ENCODE measurements around the gene CFAP54. TPM values are rescaled to one million over a fixed set of nuclear protein-coding genes. Genes with fewer than 3 reads are reported as not detected.

CFAP54 gene
- total RNA-seq, 1 experiment from 2014 or later = 0.09 TPM

GRCh38 chr12:96901175-96901574 is 411.8 kb downstream of the CFAP54 start:
- H3K36me3 Mint-ChIP-seq = no peaks in the 10 kb centered on the region
- POLR2A ChIA-PET = interaction anchor here (0.7 kb wide), 1 partner anchor 394 kb away, joined by 3 read pairs; no protein-coding TSS in a partner anchor
- no peak overlapping the region for H3K4me3 Mint-ChIP-seq
- TF ChIP-seq TCF7 (CRISPR knock-in tag; IDR thresholded peaks at IDR 0.05; ENCODE audit: low read depth) (no peak), ZNF671 (CRISPR knock-in tag; IDR thresholded peaks at IDR 0.05) (no peak), ZMAT4 (CRISPR knock-in tag; IDR thresholded peaks at IDR 0.05) (no peak), TEAD4 (CRISPR knock-in tag; IDR thresholded peaks at IDR 0.05) (no peak), MXD4 (CRISPR knock-in tag; IDR thresholded peaks at IDR 0.05; ENCODE audit: borderline replicate concordance) (no peak), ESRRA (CRISPR knock-in tag; IDR thresholded peaks at IDR 0.05; ENCODE audit: borderline replicate concordance) (no peak), FOXK1 (CRISPR knock-in tag; IDR thresholded peaks at IDR 0.05) (no peak), ZNF263 (CRISPR knock-in tag; IDR thresholded peaks at IDR 0.05; ENCODE audit: low read depth) (no peak), KAT7 (CRISPR knock-in tag; IDR thresholded peaks at IDR 0.05; ENCODE audit: borderline replicate concordance) (no peak), GRHL2 (CRISPR knock-in tag; IDR thresholded peaks at IDR 0.05; ENCODE audit: insufficient replicate concordance, severe bottlenecking) (no peak), JAZF1 (CRISPR knock-in tag; IDR thresholded peaks at IDR 0.05) (no peak), E2F1 (CRISPR knock-in tag; IDR thresholded peaks at IDR 0.05) (no peak)
- TF ChIP-seq, protein P1, sequence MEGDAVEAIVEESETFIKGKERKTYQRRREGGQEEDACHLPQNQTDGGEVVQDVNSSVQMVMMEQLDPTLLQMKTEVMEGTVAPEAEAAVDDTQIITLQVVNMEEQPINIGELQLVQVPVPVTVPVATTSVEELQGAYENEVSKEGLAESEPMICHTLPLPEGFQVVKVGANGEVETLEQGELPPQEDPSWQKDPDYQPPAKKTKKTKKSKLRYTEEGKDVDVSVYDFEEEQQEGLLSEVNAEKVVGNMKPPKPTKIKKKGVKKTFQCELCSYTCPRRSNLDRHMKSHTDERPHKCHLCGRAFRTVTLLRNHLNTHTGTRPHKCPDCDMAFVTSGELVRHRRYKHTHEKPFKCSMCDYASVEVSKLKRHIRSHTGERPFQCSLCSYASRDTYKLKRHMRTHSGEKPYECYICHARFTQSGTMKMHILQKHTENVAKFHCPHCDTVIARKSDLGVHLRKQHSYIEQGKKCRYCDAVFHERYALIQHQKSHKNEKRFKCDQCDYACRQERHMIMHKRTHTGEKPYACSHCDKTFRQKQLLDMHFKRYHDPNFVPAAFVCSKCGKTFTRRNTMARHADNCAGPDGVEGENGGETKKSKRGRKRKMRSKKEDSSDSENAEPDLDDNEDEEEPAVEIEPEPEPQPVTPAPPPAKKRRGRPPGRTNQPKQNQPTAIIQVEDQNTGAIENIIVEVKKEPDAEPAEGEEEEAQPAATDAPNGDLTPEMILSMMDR (IDR thresholded peaks at IDR 0.05) = no peak
- TF ChIP-seq, protein P2, sequence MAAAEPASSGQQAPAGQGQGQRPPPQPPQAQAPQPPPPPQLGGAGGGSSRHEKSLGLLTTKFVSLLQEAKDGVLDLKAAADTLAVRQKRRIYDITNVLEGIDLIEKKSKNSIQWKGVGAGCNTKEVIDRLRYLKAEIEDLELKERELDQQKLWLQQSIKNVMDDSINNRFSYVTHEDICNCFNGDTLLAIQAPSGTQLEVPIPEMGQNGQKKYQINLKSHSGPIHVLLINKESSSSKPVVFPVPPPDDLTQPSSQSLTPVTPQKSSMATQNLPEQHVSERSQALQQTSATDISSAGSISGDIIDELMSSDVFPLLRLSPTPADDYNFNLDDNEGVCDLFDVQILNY (CRISPR knock-in tag; IDR thresholded peaks at IDR 0.05) = no peak
- TF ChIP-seq, protein P3, sequence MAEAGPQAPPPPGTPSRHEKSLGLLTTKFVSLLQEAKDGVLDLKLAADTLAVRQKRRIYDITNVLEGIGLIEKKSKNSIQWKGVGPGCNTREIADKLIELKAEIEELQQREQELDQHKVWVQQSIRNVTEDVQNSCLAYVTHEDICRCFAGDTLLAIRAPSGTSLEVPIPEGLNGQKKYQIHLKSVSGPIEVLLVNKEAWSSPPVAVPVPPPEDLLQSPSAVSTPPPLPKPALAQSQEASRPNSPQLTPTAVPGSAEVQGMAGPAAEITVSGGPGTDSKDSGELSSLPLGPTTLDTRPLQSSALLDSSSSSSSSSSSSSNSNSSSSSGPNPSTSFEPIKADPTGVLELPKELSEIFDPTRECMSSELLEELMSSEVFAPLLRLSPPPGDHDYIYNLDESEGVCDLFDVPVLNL (CRISPR knock-in tag; IDR thresholded peaks at IDR 0.05; ENCODE audit: borderline replicate concordance, low read depth) = no peak
- H3K9me3 Mint-ChIP-seq = peaks cover 5% of the 10 kb centered on the region
- DNase-seq (ENCODE audit: low spot score) = no peak
- H3K27ac Mint-ChIP-seq = no peak overlapping the region
- H3K4me1 Mint-ChIP-seq = no peaks in the 10 kb centered on the region
- no peak for ATAC-seq
- H3K27me3 Mint-ChIP-seq (ENCODE audit: low read depth) = no peaks in the 10 kb centered on the region
- CTCF ChIA-PET = no interaction called here

- CTCF ChIA-PET = no interaction called here
- H3K27me3 Mint-ChIP-seq (ENCODE audit: low read depth) = no peaks in the 10 kb centered on the region
- DNase-seq (ENCODE audit: low spot score) (no peak), ATAC-seq (no peak)
- no peaks in the 10 kb centered on the region for H3K36me3 Mint-ChIP-seq
- no peak overlapping the region for H3K4me3 Mint-ChIP-seq
- H3K27ac Mint-ChIP-seq = no peak overlapping the region
- H3K4me1 Mint-ChIP-seq = 0 out of 2 replicates have a peak, but pooled peaks cover 3% of the 10 kb centered on the region
- TF ChIP-seq IRF1 (CRISPR knock-in tag; IDR thresholded peaks at IDR 0.05) (no peak), ERG (CRISPR knock-in tag; IDR thresholded peaks at IDR 0.05) (no peak), ZMAT4 (CRISPR knock-in tag; IDR thresholded peaks at IDR 0.05) (no peak)
- POLR2A ChIA-PET = no interaction called here
- peaks cover 5% of the 10 kb centered on the region for H3K9me3 Mint-ChIP-seq
These were observed 412.7 kb downstream of the CFAP54 start for GRCh38 chr12:96902076-96902475.
